Measurements from ENCODE around the gene PHYKPL.
"Not testable (repeated sequence)": the region's sequence is repeated elsewhere in the genome, so short reads cannot be mapped to it uniquely, and the experiment has no call there.

PHYKPL gene

DNA sequence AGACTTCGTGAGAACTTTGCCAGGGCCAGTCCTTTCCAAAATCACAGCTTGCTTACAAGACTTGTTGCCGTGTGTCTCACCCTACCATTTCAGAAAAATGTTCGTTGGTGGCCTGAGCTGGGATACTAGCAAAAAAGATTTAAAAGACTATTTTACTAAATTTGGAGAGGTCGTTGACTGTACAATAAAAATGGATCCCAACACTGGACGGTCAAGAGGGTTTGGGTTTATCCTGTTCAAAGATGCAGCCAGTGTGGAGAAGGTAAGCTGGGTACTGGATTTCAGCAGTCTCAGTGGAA, 26.9 kb downstream of the PHYKPL start:
- no peak for DNase-seq

DNA sequence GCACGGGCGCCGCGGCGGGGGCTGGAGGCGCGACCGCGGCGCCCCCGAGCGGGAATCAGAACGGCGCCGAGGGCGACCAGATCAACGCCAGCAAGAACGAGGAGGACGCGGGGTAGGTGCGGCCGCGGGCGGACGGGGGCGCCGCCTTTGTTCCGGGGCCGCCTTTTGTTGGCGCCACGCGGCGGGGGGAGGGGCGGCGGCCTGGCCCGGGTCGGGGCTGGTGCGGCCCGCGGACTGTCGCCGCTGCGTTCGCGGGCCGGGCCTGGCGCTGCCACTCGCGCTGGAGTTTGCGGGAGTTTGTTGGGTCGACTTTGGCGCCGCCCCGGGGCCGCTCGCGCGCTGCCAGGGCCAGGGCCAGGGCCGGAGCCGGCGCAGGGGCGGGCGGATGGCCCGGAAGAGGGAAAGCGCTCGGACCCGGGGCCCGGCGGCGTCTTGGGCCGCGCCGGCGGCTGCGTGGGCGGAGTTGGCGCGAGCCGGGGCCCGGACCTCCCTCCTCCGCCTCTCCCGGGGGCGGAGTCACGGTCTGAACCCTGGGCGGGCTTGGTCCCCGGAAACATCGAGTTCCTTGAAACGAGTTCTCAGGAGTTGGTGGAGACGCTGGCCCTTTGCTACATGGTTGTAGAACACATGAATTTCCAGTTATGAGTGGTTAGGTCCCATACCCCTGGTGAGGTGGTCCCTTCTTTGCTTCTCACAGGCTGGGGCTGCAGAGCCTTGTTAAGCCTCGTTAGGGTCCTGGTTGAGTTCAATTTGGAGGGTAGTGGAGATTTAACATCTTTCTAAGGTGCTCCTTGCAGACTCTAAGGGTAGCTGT, 27.5 kb downstream of the PHYKPL start:
- no peak for DNase-seq

DNA sequence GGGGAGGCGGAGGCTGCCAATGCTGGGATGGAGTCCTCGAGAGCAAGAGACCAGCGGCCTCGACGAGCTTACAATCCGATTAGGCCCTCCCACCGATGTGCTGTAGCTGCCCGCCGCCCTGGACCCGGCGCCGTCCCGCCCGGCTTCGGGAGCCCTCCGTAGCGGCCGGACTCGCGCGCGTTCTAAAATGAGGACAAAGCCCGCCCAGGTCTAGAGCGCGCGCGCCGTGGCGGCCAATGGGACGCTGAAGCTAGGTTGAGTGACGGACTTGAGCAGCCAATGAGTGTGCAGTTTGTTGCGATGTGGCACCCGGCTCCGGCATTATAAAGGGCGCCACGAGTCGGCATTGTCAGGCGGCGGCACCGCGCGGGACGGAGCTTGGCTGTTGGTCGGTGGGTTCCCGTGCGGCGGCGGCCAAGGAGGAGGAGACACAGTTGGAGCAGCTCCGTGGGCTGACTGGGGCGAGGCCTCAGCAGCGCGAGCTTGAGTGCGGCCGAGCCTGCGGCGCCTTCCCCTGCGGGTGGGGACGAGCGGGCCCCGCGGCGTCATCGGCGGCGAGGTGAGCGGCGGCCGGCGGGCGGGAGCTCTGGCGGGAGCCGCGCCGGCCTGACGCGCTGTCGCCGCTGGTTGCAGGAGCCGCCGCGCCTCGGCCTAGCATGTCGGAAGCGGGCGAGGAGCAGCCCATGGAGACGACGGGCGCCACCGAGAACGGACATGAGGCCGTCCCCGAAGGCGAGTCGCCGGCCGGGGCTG, 28.2 kb downstream of the PHYKPL start, which contains the start of gene HNRNPAB:
HNRNPAB (plus strand) TSS at position 352 of the 753 bp plus-strand sequence; CDS start at position 657, 305 bp downstream.
- DNase-seq, result no peak

DNA sequence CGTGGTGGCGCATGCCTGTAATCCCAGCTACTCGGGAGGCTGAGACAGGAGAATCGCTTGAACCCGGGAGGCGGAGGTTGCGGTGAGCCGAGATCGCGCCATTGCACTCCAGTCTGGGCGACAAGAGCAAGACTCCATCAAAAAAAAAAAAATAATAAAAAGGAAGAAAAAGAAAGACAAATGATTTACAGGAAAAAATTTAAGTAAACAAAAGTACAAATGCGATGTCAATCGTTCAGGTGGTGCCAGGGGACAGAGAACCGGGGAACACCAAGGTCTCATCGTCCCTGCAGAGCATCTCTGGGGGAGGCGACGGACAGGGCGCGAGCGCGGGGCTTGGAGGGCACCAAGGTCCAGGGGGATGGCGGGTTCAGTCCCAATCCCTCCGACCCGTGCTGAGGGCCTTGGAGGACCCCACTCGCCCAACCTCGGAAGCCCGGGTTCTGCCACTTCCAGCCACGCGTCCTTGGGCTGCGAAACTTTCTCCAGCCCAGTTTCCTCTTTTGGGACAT, 28.9 kb downstream of the PHYKPL start:
- no peak for DNase-seq

- DNase-seq, result no peak
These were observed 30.1 kb downstream of the PHYKPL start for GRCh38 chr5:178202541-178202940.

DNA sequence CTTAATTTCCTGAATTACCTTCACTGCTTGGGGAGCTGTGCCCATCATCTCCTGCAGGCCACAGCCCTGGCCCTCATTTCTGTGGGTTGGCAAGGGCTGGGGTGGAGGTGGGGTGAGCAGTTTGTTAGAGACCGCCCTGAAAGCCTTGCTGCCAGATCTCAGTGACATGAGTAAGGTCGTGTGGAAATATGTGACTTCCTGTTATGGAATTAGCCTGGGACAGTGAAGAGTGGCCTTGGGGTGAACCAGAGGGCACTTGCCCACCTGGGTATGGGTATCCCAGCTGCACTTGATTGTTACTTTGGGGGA, 30.7 kb downstream of the PHYKPL start:
- no peak for DNase-seq

- no peak for DNase-seq
These were observed 31.2 kb downstream of the PHYKPL start for GRCh38 chr5:178201221-178201926.

GRCh38 chr5:178199581-178200434, 32.8 kb downstream of the PHYKPL start:
- DNase-seq, result no peak

DNA sequence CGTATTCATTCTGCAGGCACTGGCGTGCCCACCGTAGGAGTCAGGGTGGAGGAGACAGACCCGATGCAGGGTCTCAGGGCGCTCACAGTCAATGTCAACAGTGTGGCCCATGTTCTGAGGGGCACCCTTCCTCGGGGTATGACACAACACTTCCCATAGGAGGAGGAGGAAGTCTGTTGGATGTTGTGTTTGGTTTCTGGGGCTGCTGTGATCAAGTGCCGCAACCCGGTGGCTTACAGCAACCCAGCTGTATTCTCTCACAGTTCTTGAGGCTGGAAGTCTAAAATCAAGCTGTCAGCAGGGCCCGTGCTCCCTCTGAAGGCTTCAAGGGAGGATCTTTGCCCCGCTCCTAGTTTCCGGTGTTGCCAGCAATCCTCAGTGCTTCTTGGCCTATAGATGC, 33.9 kb downstream of the PHYKPL start:
- no peak for DNase-seq

- DNase-seq, result not testable (repeated sequence)
These were observed 34.5 kb downstream of the PHYKPL start for GRCh38 chr5:178198151-178198550.

DNA sequence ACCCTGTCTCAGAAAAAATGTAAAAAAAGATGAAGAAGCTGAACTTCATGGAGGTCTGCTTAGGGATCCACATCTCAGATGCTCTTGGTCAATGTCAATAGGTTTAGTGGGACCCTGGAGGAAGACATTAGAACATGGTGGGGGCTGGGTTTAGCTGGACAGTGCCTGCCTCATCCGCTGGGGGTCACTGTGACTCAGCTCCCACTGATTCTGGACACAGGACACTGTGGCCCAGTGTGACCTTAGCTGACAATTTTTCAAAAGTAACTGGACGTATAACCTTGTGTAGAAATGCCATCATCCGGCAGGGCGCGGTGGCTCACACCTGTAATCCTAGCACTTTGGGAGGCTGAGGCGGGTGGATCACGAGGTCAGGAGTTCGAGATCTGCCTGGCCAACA, 35.6 kb downstream of the PHYKPL start:
- DNase-seq, result no peak

- no peak for DNase-seq
These were observed 36.3 kb downstream of the PHYKPL start for GRCh38 chr5:178196281-178196812.

DNA sequence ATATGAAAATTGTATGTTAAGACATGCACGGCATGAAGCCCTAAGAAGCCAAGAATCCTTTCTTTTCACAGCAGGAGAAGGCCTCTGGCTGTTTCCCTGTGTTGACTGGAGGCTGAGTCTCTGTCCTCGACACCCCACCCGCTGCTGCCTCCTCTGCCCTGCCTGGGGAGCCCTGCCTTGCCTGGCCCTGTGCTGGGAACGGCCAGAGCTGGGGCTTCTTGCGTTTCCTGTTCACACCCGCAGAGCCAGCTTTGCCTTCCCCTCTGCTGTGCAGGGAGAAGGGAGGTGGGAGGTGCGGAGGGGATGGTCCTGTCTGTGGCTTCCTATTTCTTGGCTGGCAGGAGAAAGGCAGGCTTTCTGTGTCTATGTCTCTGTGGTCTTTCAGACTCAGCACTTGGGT, 38.6 kb downstream of the PHYKPL start:
- DNase-seq, result no peak

- DNase-seq, result no peak
These were observed 39.3 kb downstream of the PHYKPL start for GRCh38 chr5:178193251-178193809.

DNA sequence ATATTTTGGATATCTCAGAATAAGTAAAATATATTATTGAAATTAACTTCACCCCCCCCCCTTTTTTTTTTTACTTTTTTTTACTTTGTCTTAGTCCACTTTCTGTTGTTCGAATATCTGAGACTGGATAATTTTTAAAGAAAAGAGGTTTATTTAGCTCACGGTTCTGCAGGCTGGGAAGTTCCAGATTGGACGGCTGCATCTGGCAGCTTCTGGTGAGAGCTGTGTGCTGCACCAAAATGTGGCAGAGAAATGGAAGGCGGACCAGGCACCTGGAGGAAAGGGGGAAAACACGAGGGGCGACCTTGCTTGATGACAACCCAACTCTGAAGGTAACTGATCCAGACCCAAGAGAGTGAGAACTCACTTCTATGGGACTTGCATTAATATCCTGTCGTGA, 39.8 kb downstream of the PHYKPL start:
- no peak for DNase-seq

GRCh38 chr5:178192244-178192643, 40.4 kb downstream of the PHYKPL start:
- DNase-seq, result no peak

- DNase-seq, result no peak
These were observed 40.9 kb downstream of the PHYKPL start for GRCh38 chr5:178191661-178192060.

GRCh38 chr5:178189433-178189832, 43.2 kb downstream of the PHYKPL start:
- DNase-seq, result no peak

DNA sequence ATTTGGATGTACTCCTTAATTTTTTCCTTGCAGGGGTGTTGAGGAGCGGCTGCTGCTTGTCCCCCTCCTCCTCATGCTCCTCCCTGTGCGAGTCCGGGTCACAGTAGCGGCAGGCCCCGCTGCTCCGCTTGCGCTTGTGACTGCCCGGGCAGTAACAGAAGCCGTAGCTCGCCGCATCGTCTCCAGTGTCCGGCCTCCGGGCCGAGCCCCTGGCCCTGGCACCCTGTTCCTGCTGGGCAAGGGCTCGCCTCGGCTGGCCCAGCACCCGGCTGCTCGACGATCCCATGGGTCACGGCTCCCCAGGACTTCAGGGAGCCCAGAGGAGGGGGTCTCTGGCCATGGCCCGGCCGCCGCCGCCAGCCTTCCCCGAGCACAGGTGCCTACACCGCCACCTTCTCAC, 45.6 kb downstream of the PHYKPL start, which contains the start of gene GMCL2:
GMCL2 (minus strand) TSS at position 358 of the 400 bp plus-strand sequence; CDS start at position 286, 72 bp downstream.
- DNase-seq, result no peak

GRCh38 chr5:178186427-178186826, 46.2 kb downstream of the PHYKPL start:
- no peak for DNase-seq

GRCh38 chr5:178182158-178182876, 50.3 kb downstream of the PHYKPL start:
- no peak for DNase-seq

Measured in cortex of kidney (tissue), 1 donor.